ENCODE results near the gene AXDND1.

The AXDND1 gene

GRCh38 chr1:179327679-179328078, 38.1 kb upstream of the AXDND1 start:
- Histone ChIP-seq H4K91ac (ENCODE audit: low read depth, low read length, poor library complexity) (no peak overlapping the region), H3K14ac (ENCODE audit: low read length) (no peak overlapping the region), H2BK120ac (ENCODE audit: low read depth, low read length) (no peak overlapping the region), H3K79me1 (ENCODE audit: low read depth, low read length) (no peaks in the 10 kb centered on the region), H4K8ac (ENCODE audit: low read depth, low read length) (no peak overlapping the region), H3K18ac (ENCODE audit: low read length) (no peak overlapping the region), H3K9me3 (replicated peaks in 1 of 2; ENCODE audit: control insufficient read depth in 2 of 2, insufficient read depth in 1 of 2, low read depth in 1 of 2, low read length in 2 of 2) (peaks cover 2% of the 10 kb centered on the region in 2 donors), H2AFZ (ENCODE audit: low read length) (no peak overlapping the region), H2BK12ac (ENCODE audit: low read length) (no peak overlapping the region), H3K4me2 (ENCODE audit: insufficient read depth, low read length, poor library complexity, severe bottlenecking) (no peak overlapping the region), H2BK5ac (ENCODE audit: low read length) (no peak overlapping the region), H3K27ac (replicated peaks; ENCODE audit: low read length) (no peak overlapping the region), H3K23ac (ENCODE audit: low read depth, low read length, poor library complexity) (no peak overlapping the region), H2BK15ac (ENCODE audit: low read length) (no peak overlapping the region), H2AK5ac (ENCODE audit: low read depth, low read length) (no peak overlapping the region), H3K27me3 (ENCODE audit: control insufficient read depth in 3 of 3, insufficient read depth in 3 of 3, low read depth in 1 of 3, low read length in 3 of 3) (no peaks in the 10 kb centered on the region), H3K4me1 (ENCODE audit: control insufficient read depth in 2 of 2, insufficient read depth in 1 of 2, low read depth in 1 of 2, low read length in 2 of 2) (no peaks in the 10 kb centered on the region), H3K4ac (ENCODE audit: low read length) (no peak overlapping the region), H3K9ac (ENCODE audit: low read depth, low read length, poor library complexity) (no peak overlapping the region), H3K36me3 (replicated peaks in 1 of 2; ENCODE audit: control insufficient read depth in 2 of 2, insufficient read depth in 2 of 2, low read length in 2 of 2) (peaks cover 1 to 49% of the 10 kb centered on the region in 2 donors), H3K4me3 (ENCODE audit: low read length in 2 of 2) (no peak overlapping the region)
- no peak for DNase-seq (ENCODE audit: low spot score)
- WGBS, 2 donors (ENCODE audit: extremely low coverage in 2 of 2, insufficient read length in 2 of 2, insufficient replicate concordance in 1 of 2), result no CpG with 5 or more reads among the region's 3 CpGs

DNA sequence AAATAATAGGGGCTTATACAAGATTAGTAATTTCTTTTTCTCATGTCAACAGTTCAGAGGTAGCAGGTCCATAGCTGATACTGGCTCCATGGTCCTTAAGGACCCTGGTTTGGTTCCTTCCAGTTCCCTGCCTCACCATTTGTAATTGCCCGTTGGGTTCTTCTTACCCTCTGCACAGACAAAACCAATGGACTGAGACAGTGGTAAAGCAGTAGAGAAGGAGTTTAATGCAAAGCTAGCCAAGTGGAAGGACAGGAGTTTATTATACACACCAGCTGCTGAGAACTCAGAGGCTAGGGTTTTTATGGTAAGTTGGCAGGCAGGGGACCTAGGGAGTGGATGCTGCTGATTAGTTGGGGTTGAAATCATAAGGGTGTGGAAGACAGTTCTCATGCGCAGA, 35.9 kb upstream of the AXDND1 start:
- no peak overlapping the region for H2BK15ac ChIP-seq (ENCODE audit: low read length)
- no peak overlapping the region for H2BK120ac ChIP-seq (ENCODE audit: low read depth, low read length)
- no peak overlapping the region for H2BK5ac ChIP-seq (ENCODE audit: low read length)
- H3K9ac ChIP-seq (ENCODE audit: low read depth, low read length, poor library complexity), result no peak overlapping the region
- H3K4me1 ChIP-seq (ENCODE audit: control insufficient read depth in 2 of 2, insufficient read depth in 1 of 2, low read depth in 1 of 2, low read length in 2 of 2), result no peaks in the 10 kb centered on the region
- no peak overlapping the region for H3K23ac ChIP-seq (ENCODE audit: low read depth, low read length, poor library complexity)
- H2AK5ac ChIP-seq (ENCODE audit: low read depth, low read length), result no peak overlapping the region
- no peak overlapping the region for H3K4me3 ChIP-seq (ENCODE audit: low read length in 2 of 2)
- peaks cover 1 to 31% of the 10 kb centered on the region in 2 donors for H3K36me3 ChIP-seq (replicated peaks in 1 of 2; ENCODE audit: control insufficient read depth in 2 of 2, insufficient read depth in 2 of 2, low read length in 2 of 2)
- no peak overlapping the region for H3K4me2 ChIP-seq (ENCODE audit: insufficient read depth, low read length, poor library complexity, severe bottlenecking)
- DNase-seq (ENCODE audit: low spot score), result no peak
- no peak overlapping the region for H2BK12ac ChIP-seq (ENCODE audit: low read length)
- WGBS, 2 donors (ENCODE audit: extremely low coverage in 2 of 2, insufficient read length in 2 of 2, insufficient replicate concordance in 1 of 2), result no CpG with 5 or more reads among the region's 2 CpGs
- no peak overlapping the region for H2AFZ ChIP-seq (ENCODE audit: low read length)
- H3K4ac ChIP-seq (ENCODE audit: low read length), result no peak overlapping the region
- H3K27me3 ChIP-seq (ENCODE audit: control insufficient read depth in 3 of 3, insufficient read depth in 3 of 3, low read depth in 1 of 3, low read length in 3 of 3), result no peaks in the 10 kb centered on the region
- H3K9me3 ChIP-seq (replicated peaks in 1 of 2; ENCODE audit: control insufficient read depth in 2 of 2, insufficient read depth in 1 of 2, low read depth in 1 of 2, low read length in 2 of 2), result peaks cover 2% of the 10 kb centered on the region in 2 donors
- H3K79me1 ChIP-seq (ENCODE audit: low read depth, low read length), result no peaks in the 10 kb centered on the region
- no peak overlapping the region for H3K14ac ChIP-seq (ENCODE audit: low read length)
- no peak overlapping the region for H3K18ac ChIP-seq (ENCODE audit: low read length)
- H4K91ac ChIP-seq (ENCODE audit: low read depth, low read length, poor library complexity), result no peak overlapping the region
- no peak overlapping the region for H3K27ac ChIP-seq (replicated peaks; ENCODE audit: low read length)
- H4K8ac ChIP-seq (ENCODE audit: low read depth, low read length), result no peak overlapping the region

DNA sequence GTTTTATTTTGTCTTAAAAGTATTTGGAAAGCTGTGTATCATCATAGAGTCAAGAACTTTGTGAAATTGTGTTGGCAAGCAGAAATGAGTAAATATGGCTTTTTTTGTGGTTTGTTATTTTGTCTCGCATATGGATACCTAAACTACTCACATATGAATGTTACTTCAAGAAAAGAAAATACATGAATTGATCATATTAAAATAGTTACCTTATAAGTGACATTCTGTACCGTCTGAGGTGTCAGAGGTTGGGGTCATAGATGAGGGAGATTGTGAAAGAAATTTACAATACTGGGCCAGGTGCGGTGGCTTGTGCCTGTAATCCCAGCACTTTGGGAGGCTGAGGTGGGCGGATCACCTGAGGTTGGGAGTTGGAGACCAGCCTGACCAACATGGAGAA, 31.3 kb upstream of the AXDND1 start:
- no peak overlapping the region for H3K4me2 ChIP-seq (ENCODE audit: insufficient read depth, low read length, poor library complexity, severe bottlenecking)
- H4K8ac ChIP-seq (ENCODE audit: low read depth, low read length), result no peak overlapping the region
- H3K23ac ChIP-seq (ENCODE audit: low read depth, low read length, poor library complexity), result no peak overlapping the region
- no peak overlapping the region for H2AFZ ChIP-seq (ENCODE audit: low read length)
- H3K27ac ChIP-seq (replicated peaks; ENCODE audit: low read length), result no peak overlapping the region
- no peak overlapping the region for H2BK120ac ChIP-seq (ENCODE audit: low read depth, low read length)
- no peak for DNase-seq (ENCODE audit: low spot score)
- H3K4me3 ChIP-seq (ENCODE audit: low read length in 2 of 2), result no peak overlapping the region
- H3K4me1 ChIP-seq (ENCODE audit: control insufficient read depth in 2 of 2, insufficient read depth in 1 of 2, low read depth in 1 of 2, low read length in 2 of 2), result no peaks in the 10 kb centered on the region
- H3K18ac ChIP-seq (ENCODE audit: low read length), result no peak overlapping the region
- H3K79me1 ChIP-seq (ENCODE audit: low read depth, low read length), result no peaks in the 10 kb centered on the region
- no peaks in the 10 kb centered on the region for H3K27me3 ChIP-seq (ENCODE audit: control insufficient read depth in 3 of 3, insufficient read depth in 3 of 3, low read depth in 1 of 3, low read length in 3 of 3)
- peaks cover 2% of the 10 kb centered on the region in 2 donors for H3K9me3 ChIP-seq (replicated peaks in 1 of 2; ENCODE audit: control insufficient read depth in 2 of 2, insufficient read depth in 1 of 2, low read depth in 1 of 2, low read length in 2 of 2)
- H2AK5ac ChIP-seq (ENCODE audit: low read depth, low read length), result no peak overlapping the region
- peaks cover 3 to 31% of the 10 kb centered on the region in 2 donors for H3K36me3 ChIP-seq (replicated peaks in 1 of 2; ENCODE audit: control insufficient read depth in 2 of 2, insufficient read depth in 2 of 2, low read length in 2 of 2)
- H2BK15ac ChIP-seq (ENCODE audit: low read length), result no peak overlapping the region
- no peak overlapping the region for H4K91ac ChIP-seq (ENCODE audit: low read depth, low read length, poor library complexity)
- no peak overlapping the region for H2BK5ac ChIP-seq (ENCODE audit: low read length)
- H3K9ac ChIP-seq (ENCODE audit: low read depth, low read length, poor library complexity), result no peak overlapping the region
- no peak overlapping the region for H2BK12ac ChIP-seq (ENCODE audit: low read length)
- no CpG with 5 or more reads among the region's 4 CpGs for WGBS, 2 donors (ENCODE audit: extremely low coverage in 2 of 2, insufficient read length in 2 of 2, insufficient replicate concordance in 1 of 2)
- H3K4ac ChIP-seq (ENCODE audit: low read length), result no peak overlapping the region
- H3K14ac ChIP-seq (ENCODE audit: low read length), result no peak overlapping the region

- no peaks in the 10 kb centered on the region for H3K9me3 ChIP-seq (replicated peaks in 1 of 2; ENCODE audit: control insufficient read depth in 2 of 2, insufficient read depth in 1 of 2, low read depth in 1 of 2, low read length in 2 of 2)
- no peaks in the 10 kb centered on the region for H3K27me3 ChIP-seq (ENCODE audit: control insufficient read depth in 3 of 3, insufficient read depth in 3 of 3, low read depth in 1 of 3, low read length in 3 of 3)
- no peaks in the 10 kb centered on the region for H3K4me1 ChIP-seq (ENCODE audit: control insufficient read depth in 2 of 2, insufficient read depth in 1 of 2, low read depth in 1 of 2, low read length in 2 of 2)
- peaks cover 1 to 47% of the 10 kb centered on the region in 2 donors for H3K36me3 ChIP-seq (replicated peaks in 1 of 2; ENCODE audit: control insufficient read depth in 2 of 2, insufficient read depth in 2 of 2, low read length in 2 of 2)
- H3K14ac ChIP-seq (ENCODE audit: low read length), result no peak overlapping the region
- H2BK120ac ChIP-seq (ENCODE audit: low read depth, low read length), result no peak overlapping the region
- no peak for DNase-seq (ENCODE audit: low spot score)
- H2AFZ ChIP-seq (ENCODE audit: low read length), result no peak overlapping the region
- H3K79me1 ChIP-seq (ENCODE audit: low read depth, low read length), result no peaks in the 10 kb centered on the region
- H4K8ac ChIP-seq (ENCODE audit: low read depth, low read length), result no peak overlapping the region
- H3K27ac ChIP-seq (replicated peaks; ENCODE audit: low read length), result no peak overlapping the region
- no peak overlapping the region for H3K4me3 ChIP-seq (ENCODE audit: low read length in 2 of 2)
- WGBS, 2 donors (ENCODE audit: extremely low coverage in 2 of 2, insufficient read length in 2 of 2, insufficient replicate concordance in 1 of 2), result no CpG with 5 or more reads among the region's 2 CpGs
- H2BK15ac ChIP-seq (ENCODE audit: low read length), result no peak overlapping the region
- no peak overlapping the region for H3K4me2 ChIP-seq (ENCODE audit: insufficient read depth, low read length, poor library complexity, severe bottlenecking)
- H3K4ac ChIP-seq (ENCODE audit: low read length), result no peak overlapping the region
- no peak overlapping the region for H3K18ac ChIP-seq (ENCODE audit: low read length)
- H2BK5ac ChIP-seq (ENCODE audit: low read length), result no peak overlapping the region
- no peak overlapping the region for H2BK12ac ChIP-seq (ENCODE audit: low read length)
- H2AK5ac ChIP-seq (ENCODE audit: low read depth, low read length), result no peak overlapping the region
- H4K91ac ChIP-seq (ENCODE audit: low read depth, low read length, poor library complexity), result no peak overlapping the region
- no peak overlapping the region for H3K23ac ChIP-seq (ENCODE audit: low read depth, low read length, poor library complexity)
- H3K9ac ChIP-seq (ENCODE audit: low read depth, low read length, poor library complexity), result no peak overlapping the region
Measured at GRCh38 chr1:179337288-179337687, 28.5 kb upstream of the AXDND1 start.

All from neuronal stem cell (in vitro differentiated cells).